WTC11 (cell line): ENCODE data around the gene IDH3G. TPM values are rescaled to one million over a fixed set of nuclear protein-coding genes. Genes with fewer than 3 reads are reported as not detected.

Source experiments
- ATAC-seq: fragments of 200-7000 bp; cut with Tn5 transposase; 2 replicates; pipeline ENCODE4 v1.10.0; 2021; ENCODE audit warnings: mild to moderate bottlenecking, moderate library complexity
- CTCF ChIA-PET: fragments of 300-600 bp; sonication (Branson Sonifier 250); formaldehyde crosslinking; loops from one replicate; lab custom pipeline; 2021; ENCODE audit warnings: antibody characterized with exemption; lab: Charles Lee
- POLR2A ChIA-PET: fragments of 350-600 bp; sonication (Branson Sonifier 250); formaldehyde crosslinking; loops from one replicate; lab custom pipeline; 2021; ENCODE audit warnings: antibody characterized with exemption; lab: Charles Lee
- DNase-seq: peaks from one replicate; pipeline ENCODE4 v3.0.0; 2021; ENCODE audit warnings: low spot score
- H3K27ac Mint-ChIP-seq: 2 replicates; pipeline ENCODE4 v1.8.0; 2021; ENCODE audit warnings: mixed read lengths
- H3K27me3 Mint-ChIP-seq: 2 replicates; pipeline ENCODE4 v1.8.0; 2021; ENCODE audit warnings: low read depth, mild to moderate bottlenecking, moderate library complexity, mixed read lengths
- H3K36me3 Mint-ChIP-seq: 2 replicates; pipeline ENCODE4 v1.8.0; 2021; ENCODE audit warnings: mixed read lengths
- H3K4me1 Mint-ChIP-seq: 2 replicates; pipeline ENCODE4 v1.8.0; 2022; ENCODE audit warnings: mixed read lengths
- H3K4me3 Mint-ChIP-seq: 2 replicates; pipeline ENCODE4 v1.8.0; 2021; ENCODE audit warnings: mild to moderate bottlenecking, moderate library complexity, mixed read lengths
- H3K9me3 Mint-ChIP-seq: 2 replicates; pipeline ENCODE4 v1.8.0; 2021; ENCODE audit warnings: mixed read lengths
- ATF1 ChIP-seq: sonication (generic); formaldehyde crosslinking; IDR thresholded peaks from 2 replicates; pipeline ENCODE4 v1.8.1; 2023; ENCODE audit warnings: mild to moderate bottlenecking, moderate library complexity, missing genetic modification reagents
- ATF3 ChIP-seq: sonication (generic); formaldehyde crosslinking; conservative IDR thresholded peaks from 2 replicates; pipeline ENCODE4 v1.8.1; 2022; ENCODE audit warnings: mild to moderate bottlenecking, missing genetic modification reagents
- GRHL2 ChIP-seq: fragments of 250-450 bp; sonication (Bioruptor Pico); IDR thresholded peaks from 2 replicates; pipeline ENCODE4 v1.8.0; 2022; ENCODE audit warnings: mild to moderate bottlenecking, moderate library complexity; ENCODE audit not compliant: insufficient replicate concordance, severe bottlenecking
- NFATC4 ChIP-seq: fragments of 250-450 bp; sonication (Bioruptor Pico); IDR thresholded peaks from 2 replicates; pipeline ENCODE4 v1.9.0; 2021; ENCODE audit warnings: mild to moderate bottlenecking
- PRRX2 ChIP-seq: fragments of 250-450 bp; sonication (Bioruptor Pico); IDR thresholded peaks from 2 replicates; pipeline ENCODE4 v1.8.0; 2021; ENCODE audit warnings: mild to moderate bottlenecking
- RELA ChIP-seq: sonication (generic); formaldehyde crosslinking; IDR thresholded peaks from 2 replicates; pipeline ENCODE4 v1.8.1; 2022; ENCODE audit warnings: missing genetic modification reagents, mild to moderate bottlenecking, borderline replicate concordance
- SOX15 ChIP-seq: fragments of 250-450 bp; sonication (Bioruptor Pico); IDR thresholded peaks from 2 replicates; pipeline ENCODE4 v1.9.0; 2021; ENCODE audit warnings: mild to moderate bottlenecking
- SP1 ChIP-seq: sonication (generic); formaldehyde crosslinking; conservative IDR thresholded peaks from 2 replicates; pipeline ENCODE4 v1.8.1; 2022; ENCODE audit warnings: missing genetic modification reagents
- TEAD1 ChIP-seq: sonication (generic); formaldehyde crosslinking; IDR thresholded peaks from 2 replicates; pipeline ENCODE4 v1.8.0; 2022; ENCODE audit warnings: mild to moderate bottlenecking, missing genetic modification reagents
- ZBTB21 ChIP-seq: sonication (generic); formaldehyde crosslinking; IDR thresholded peaks from 2 replicates; pipeline ENCODE4 v1.8.1; 2023; ENCODE audit warnings: mild to moderate bottlenecking, missing genetic modification reagents, borderline replicate concordance
- ZNF396 ChIP-seq: fragments of 250-450 bp; sonication (Bioruptor Pico); IDR thresholded peaks from 2 replicates; pipeline ENCODE4 v1.8.0; 2021; ENCODE audit warnings: mild to moderate bottlenecking, moderate library complexity, borderline replicate concordance
- ZNF532 ChIP-seq: fragments of 250-450 bp; sonication (Bioruptor Pico); IDR thresholded peaks from 2 replicates; pipeline ENCODE4 v1.9.0; 2021; ENCODE audit warnings: mild to moderate bottlenecking, borderline replicate concordance
- total RNA-seq: library from RNA; stranded (reverse); gene quantifications from 3 replicates; pipeline ENCODE4 v1.2.3, GENCODE V29; 2021
- TF ChIP-seq, protein P1 (sequence below): fragments of 250-450 bp; sonication (Bioruptor Pico); IDR thresholded peaks from 2 replicates; pipeline ENCODE4 v1.9.0; 2021; ENCODE audit warnings: mild to moderate bottlenecking
- TF ChIP-seq, protein P2 (sequence below): sonication (generic); formaldehyde crosslinking; IDR thresholded peaks from 2 replicates; pipeline ENCODE4 v1.8.0; 2022; ENCODE audit warnings: mild to moderate bottlenecking, missing genetic modification reagents
- TF ChIP-seq, protein P3 (sequence below): sonication (generic); formaldehyde crosslinking; IDR thresholded peaks from 2 replicates; pipeline ENCODE4 v1.8.0; 2022; ENCODE audit warnings: mild to moderate bottlenecking, missing genetic modification reagents
- TF ChIP-seq, protein P4 (sequence below): sonication (generic); formaldehyde crosslinking; IDR thresholded peaks from 2 replicates; pipeline ENCODE4 v1.8.1; 2022; ENCODE audit warnings: low read depth, mild to moderate bottlenecking, moderate library complexity, missing genetic modification reagents, borderline replicate concordance
- TF ChIP-seq, protein P5 (sequence below): sonication (generic); formaldehyde crosslinking; conservative IDR thresholded peaks from 2 replicates; pipeline ENCODE4 v1.8.1; 2023; ENCODE audit warnings: mild to moderate bottlenecking, low read depth, missing genetic modification reagents, moderate library complexity

IDH3G gene
- total RNA-seq, 1 experiment from 2014 or later: 52.4 TPM

DNA sequence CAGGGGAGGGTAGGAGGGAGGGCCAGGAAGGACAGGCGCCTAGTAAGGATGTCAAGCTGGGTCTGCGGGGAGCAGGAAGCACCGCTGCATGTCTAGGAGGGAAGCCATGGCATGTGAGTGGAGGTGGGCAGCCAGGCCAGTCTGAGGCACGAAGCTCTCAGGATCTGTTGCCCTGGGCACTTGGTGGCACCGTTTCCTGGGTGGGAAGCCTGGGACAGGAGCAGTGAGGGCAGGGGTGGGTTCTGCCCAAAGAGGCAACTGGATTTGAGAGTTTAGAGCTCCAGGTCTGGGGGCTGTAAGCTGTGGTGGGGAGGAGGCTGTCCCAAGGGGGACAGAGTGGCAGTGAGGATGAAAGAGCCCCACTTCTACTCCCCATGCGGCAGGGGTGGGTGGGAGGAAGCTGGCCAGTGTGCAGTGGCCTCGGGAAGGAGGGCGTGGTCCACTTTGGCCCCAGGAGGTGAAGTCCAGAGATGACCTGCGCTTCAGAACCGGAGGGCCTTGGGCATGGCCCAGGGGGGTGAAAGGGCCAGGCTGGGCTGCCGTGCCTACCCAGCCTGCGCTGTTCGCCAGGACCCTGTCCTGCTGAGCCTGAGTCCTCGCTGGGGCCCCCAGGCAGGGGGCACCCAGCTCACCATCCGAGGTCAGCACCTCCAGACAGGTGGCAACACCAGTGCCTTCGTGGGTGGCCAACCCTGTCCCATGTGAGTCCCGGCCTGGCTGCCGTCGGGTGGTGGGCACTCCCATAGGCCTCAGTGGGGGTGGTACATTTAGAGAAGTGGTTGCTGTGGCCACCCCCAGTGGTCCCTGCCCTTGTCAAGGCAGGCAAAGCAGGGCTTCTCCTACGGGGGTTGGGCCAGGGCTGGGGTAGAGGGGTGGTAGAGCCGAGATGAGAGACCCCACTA lies 21.6 kb downstream of the IDH3G start:
- CTCF ChIA-PET: interaction anchor here (1.0 kb wide), 1 partner anchor 22 kb away, joined by 3 read pairs; the partner anchor contains the start of genes IDH3G and SSR4

More for the DNA sequence above, 21.6 kb downstream of the IDH3G start:
- Mint-ChIP-seq H3K27ac (no peak overlapping the region), H3K4me1 (no peaks in the 10 kb centered on the region), H3K4me3 (no peak overlapping the region), H3K9me3 (no peaks in the 10 kb centered on the region), H3K36me3 (no peaks in the 10 kb centered on the region), H3K27me3 (no peaks in the 10 kb centered on the region)
- no peak for TF ChIP-seq RELA
- TF ChIP-seq ATF1 (CRISPR knock-in tag): no peak
- no peak for TF ChIP-seq ZNF532
- TF ChIP-seq SP1 (CRISPR knock-in tag): no peak
- TF ChIP-seq, protein P1, sequence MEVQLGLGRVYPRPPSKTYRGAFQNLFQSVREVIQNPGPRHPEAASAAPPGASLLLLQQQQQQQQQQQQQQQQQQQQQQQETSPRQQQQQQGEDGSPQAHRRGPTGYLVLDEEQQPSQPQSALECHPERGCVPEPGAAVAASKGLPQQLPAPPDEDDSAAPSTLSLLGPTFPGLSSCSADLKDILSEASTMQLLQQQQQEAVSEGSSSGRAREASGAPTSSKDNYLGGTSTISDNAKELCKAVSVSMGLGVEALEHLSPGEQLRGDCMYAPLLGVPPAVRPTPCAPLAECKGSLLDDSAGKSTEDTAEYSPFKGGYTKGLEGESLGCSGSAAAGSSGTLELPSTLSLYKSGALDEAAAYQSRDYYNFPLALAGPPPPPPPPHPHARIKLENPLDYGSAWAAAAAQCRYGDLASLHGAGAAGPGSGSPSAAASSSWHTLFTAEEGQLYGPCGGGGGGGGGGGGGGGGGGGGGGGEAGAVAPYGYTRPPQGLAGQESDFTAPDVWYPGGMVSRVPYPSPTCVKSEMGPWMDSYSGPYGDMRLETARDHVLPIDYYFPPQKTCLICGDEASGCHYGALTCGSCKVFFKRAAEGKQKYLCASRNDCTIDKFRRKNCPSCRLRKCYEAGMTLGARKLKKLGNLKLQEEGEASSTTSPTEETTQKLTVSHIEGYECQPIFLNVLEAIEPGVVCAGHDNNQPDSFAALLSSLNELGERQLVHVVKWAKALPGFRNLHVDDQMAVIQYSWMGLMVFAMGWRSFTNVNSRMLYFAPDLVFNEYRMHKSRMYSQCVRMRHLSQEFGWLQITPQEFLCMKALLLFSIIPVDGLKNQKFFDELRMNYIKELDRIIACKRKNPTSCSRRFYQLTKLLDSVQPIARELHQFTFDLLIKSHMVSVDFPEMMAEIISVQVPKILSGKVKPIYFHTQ (CRISPR knock-in tag): no peak
- TF ChIP-seq ATF3 (CRISPR knock-in tag): no peak
- TF ChIP-seq, protein P2, sequence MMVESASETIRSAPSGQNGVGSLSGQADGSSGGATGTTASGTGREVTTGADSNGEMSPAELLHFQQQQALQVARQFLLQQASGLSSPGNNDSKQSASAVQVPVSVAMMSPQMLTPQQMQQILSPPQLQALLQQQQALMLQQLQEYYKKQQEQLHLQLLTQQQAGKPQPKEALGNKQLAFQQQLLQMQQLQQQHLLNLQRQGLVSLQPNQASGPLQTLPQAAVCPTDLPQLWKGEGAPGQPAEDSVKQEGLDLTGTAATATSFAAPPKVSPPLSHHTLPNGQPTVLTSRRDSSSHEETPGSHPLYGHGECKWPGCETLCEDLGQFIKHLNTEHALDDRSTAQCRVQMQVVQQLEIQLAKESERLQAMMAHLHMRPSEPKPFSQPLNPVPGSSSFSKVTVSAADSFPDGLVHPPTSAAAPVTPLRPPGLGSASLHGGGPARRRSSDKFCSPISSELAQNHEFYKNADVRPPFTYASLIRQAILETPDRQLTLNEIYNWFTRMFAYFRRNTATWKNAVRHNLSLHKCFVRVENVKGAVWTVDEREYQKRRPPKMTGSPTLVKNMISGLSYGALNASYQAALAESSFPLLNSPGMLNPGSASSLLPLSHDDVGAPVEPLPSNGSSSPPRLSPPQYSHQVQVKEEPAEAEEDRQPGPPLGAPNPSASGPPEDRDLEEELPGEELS (CRISPR knock-in tag): no peak
- no peak for TF ChIP-seq ZBTB21
- TF ChIP-seq NFATC4 (CRISPR knock-in tag): no peak
- TF ChIP-seq, protein P3, sequence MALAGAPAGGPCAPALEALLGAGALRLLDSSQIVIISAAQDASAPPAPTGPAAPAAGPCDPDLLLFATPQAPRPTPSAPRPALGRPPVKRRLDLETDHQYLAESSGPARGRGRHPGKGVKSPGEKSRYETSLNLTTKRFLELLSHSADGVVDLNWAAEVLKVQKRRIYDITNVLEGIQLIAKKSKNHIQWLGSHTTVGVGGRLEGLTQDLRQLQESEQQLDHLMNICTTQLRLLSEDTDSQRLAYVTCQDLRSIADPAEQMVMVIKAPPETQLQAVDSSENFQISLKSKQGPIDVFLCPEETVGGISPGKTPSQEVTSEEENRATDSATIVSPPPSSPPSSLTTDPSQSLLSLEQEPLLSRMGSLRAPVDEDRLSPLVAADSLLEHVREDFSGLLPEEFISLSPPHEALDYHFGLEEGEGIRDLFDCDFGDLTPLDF (CRISPR knock-in tag): no peak
- TF ChIP-seq, protein P4, sequence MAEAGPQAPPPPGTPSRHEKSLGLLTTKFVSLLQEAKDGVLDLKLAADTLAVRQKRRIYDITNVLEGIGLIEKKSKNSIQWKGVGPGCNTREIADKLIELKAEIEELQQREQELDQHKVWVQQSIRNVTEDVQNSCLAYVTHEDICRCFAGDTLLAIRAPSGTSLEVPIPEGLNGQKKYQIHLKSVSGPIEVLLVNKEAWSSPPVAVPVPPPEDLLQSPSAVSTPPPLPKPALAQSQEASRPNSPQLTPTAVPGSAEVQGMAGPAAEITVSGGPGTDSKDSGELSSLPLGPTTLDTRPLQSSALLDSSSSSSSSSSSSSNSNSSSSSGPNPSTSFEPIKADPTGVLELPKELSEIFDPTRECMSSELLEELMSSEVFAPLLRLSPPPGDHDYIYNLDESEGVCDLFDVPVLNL (CRISPR knock-in tag): no peak
- TF ChIP-seq ZNF396 (CRISPR knock-in tag): no peak
- TF ChIP-seq GRHL2 (CRISPR knock-in tag): no peak
- no peak for TF ChIP-seq PRRX2 (CRISPR knock-in tag)
- TF ChIP-seq, protein P5, sequence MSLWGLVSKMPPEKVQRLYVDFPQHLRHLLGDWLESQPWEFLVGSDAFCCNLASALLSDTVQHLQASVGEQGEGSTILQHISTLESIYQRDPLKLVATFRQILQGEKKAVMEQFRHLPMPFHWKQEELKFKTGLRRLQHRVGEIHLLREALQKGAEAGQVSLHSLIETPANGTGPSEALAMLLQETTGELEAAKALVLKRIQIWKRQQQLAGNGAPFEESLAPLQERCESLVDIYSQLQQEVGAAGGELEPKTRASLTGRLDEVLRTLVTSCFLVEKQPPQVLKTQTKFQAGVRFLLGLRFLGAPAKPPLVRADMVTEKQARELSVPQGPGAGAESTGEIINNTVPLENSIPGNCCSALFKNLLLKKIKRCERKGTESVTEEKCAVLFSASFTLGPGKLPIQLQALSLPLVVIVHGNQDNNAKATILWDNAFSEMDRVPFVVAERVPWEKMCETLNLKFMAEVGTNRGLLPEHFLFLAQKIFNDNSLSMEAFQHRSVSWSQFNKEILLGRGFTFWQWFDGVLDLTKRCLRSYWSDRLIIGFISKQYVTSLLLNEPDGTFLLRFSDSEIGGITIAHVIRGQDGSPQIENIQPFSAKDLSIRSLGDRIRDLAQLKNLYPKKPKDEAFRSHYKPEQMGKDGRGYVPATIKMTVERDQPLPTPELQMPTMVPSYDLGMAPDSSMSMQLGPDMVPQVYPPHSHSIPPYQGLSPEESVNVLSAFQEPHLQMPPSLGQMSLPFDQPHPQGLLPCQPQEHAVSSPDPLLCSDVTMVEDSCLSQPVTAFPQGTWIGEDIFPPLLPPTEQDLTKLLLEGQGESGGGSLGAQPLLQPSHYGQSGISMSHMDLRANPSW: no peak
- no peak for TF ChIP-seq SOX15 (CRISPR knock-in tag)
- TF ChIP-seq TEAD1 (CRISPR knock-in tag): no peak
- POLR2A ChIA-PET: no interaction called here
- DNase-seq (no peak), ATAC-seq (no peak)
